ENCODE data around the gene DYNC1H1.
"Not testable (repeated sequence)": the region's sequence is repeated elsewhere in the genome, so short reads cannot be mapped to it uniquely, and the experiment has no call there.

Gene DYNC1H1

DNA sequence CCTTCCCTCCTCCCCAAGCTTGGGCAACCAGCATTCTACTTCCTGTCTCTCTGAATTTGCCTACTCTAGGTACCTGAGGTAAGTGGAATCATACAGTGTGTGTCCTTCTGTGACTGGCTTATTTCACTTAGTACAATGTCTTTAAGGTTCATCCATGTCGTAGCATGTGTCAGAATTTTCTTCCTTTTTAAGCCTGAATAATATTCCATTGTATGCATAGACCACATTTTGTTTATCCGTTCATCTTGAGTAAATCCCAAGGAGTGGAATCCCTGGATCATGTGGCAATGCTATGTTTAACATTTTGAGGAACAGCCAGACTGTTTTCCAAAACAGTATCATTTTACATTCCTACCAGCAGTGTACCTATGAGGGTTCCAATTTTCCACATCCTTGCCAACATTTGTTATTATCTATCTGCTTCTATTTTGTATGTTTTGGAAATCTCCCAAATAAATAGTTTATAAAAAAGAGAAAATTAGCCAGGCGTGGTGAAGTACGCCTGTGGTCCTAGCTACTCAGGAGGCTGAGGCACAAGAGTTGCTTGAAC, 110.1 kb downstream of the DYNC1H1 start:
- peak; percentile 40 for DNase-seq

DNA sequence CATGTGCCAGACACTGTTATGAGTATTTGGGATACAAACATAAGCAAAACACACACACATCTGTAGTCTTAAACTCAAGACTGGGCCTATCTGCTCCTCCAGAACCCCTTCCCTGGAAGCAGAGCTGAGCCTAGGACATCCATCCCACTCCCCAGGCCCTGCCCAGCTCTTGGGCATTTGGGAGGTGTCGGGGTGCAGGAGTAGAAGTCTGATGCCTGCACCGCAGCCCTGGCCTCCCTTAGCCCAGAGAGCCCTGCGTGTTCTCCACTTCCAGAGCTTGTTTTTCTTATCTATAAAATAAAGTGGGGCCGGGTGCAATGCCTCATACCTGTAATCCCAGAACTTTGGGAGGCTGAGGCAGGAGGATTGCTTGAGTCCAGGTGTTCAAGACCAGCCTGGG, 110.8 kb downstream of the DYNC1H1 start:
- DNase-seq: peak; percentile 54

DNA sequence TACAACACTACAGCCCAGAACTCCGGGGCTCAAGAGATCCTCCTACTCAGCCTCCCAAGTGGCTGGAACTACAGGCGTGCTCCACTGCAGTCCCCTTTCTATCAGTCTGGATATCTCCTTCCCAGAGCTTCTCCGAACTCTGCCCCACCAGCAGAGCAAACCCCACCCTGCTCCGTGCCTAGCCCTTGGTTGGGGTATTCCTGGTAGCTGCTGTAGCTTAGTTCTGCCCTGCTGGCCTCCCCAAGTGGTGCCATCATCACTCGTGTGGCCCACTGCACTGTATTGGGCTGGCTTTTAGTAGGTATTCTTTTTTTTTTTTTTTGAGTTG, 113.0 kb downstream of the DYNC1H1 start:
- peak; percentile 61 for DNase-seq

DNA sequence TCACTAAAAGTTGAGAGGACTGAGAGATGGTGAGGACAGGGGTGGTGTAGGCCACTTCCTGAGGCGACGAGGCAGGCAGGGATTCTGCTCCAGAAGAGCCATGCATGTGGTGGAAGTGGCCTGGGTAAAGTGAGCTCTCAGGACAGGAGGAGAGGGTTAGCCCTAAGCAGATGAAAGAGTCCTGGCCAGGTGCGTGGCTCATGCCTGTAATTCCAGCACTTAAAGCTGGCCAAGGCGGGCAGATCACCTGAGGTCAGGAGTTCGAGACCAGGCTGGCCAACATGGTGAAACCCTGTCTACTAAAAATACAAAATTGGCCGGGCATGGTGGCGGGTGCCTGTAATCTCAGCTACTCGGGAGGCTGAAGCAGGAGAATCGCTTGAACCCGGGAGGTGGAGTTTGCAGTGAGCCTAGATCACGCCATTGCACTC, 114.0 kb downstream of the DYNC1H1 start:
- peak; percentile 55 for DNase-seq

GRCh38 chr14:102078831-102079699, 114.7 kb downstream of the DYNC1H1 start:
- peak; percentile 60 for DNase-seq

DNA sequence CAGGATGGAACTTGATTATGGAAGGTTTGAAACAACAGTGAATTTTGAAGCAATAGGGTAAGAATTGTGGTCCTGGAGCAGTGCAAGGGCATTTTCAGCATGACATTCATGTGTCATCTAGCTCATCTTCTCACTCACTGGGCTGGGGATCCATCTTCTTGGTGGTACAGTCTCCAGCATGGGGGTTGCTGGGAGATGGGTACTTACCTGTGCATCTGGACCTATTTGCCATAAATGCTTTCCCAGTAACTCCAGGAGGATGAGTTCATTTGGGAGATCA, 115.3 kb downstream of the DYNC1H1 start:
- peak; percentile 54 for DNase-seq

DNA sequence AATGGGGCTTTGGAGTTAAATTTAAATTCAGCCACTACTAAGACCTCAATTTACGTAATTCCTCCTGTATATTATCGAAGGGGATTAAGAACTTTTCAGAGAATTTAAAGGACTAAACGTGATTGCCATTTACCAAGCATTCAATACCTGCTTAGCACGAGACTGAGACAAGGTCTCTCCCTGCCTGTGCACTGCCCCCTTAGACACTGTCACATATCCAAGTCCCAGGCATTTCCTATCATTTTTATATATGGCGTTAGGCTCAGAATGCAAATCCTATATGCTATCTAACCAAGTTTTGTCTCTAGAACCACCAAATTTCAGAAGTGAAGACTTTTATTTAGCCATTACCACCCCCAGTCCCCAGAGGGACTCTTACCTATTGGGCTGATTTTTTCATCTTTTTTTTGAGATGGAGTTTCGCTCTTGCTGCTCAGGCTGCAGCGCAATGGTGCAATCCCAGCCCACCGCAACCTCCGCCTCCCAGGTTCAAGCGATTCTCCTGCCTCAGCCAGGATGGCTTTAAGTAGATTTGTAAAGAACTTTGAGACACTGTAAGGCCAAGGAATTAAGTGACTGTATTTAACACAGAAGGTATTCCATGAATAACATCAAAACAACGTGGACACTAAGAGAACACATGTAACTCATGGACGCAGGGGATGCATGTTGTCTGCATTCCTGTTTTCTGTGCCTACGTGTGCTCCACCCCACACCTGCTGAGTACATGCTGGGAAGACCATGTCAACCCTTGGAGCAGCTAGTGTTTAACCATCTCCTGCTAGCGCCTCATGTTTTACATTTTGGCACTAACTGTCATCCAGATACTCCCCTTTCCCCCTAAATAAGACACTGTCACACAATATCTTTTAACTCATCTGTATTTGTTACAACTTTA, 116.1 kb downstream of the DYNC1H1 start:
- DNase-seq: peak; percentile 44

GRCh38 chr14:102081231-102082080, 117.1 kb downstream of the DYNC1H1 start:
- no peak for DNase-seq

DNA sequence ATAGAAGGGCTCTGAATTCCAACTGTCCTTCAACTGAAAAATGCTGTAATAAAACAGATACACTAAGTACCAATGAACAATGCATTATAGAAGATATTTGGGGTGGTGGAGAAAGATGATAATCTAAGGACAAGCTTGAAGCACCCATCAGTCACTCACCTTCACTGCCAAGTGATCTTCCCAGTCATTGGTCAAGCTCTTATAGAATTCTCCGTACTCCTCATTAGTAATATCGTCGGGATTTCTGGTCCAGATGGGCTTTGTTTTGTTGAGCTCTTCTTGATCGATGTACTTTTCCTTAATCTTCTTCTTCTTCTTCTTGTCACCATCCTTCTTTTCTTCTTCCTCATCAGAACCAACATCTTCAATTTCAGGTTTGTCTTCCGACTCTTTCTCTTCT, 120.1 kb downstream of the DYNC1H1 start:
- DNase-seq: not testable (repeated sequence)

DNA sequence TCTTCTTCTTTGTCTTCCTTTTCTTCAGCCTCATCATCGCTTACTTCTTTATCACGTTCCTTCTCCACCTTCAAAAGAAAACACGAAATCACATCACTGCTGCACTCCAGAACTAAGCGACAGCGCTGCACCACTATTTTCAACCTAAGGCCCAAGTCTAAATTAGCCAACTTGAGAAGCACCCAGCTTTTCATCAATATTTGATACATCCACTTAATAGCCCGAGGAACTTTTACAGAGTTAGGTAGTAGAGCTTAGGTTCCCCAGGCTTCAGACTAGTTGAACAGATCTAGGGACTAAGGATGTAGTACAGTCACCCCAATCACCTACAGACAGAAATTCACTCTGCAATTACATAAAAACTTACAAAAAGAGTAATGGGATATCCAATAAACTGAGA, 120.6 kb downstream of the DYNC1H1 start:
- no peak for DNase-seq

DNA sequence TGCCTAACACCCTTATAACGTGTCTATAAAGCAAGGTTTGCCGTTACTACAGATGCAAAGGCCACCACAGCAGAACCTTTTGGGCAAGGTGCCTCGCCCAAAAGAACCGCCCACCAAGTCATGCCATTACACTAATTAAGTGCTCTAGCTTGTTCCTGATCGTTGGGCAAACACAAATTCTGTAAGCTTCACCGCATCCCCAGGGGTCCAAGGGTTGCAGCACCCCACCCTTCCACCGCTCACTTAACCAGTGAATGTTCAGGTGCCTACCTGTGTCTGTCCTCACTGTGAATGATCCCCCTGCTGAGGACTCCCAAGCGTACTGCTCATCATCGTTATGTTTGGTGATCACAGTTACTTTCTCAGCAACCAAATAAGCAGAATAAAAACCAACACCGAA, 121.1 kb downstream of the DYNC1H1 start:
- peak; percentile 39 for DNase-seq

GRCh38 chr14:102085948-102086708, 121.8 kb downstream of the DYNC1H1 start:
- DNase-seq: peak; percentile 76

DNA sequence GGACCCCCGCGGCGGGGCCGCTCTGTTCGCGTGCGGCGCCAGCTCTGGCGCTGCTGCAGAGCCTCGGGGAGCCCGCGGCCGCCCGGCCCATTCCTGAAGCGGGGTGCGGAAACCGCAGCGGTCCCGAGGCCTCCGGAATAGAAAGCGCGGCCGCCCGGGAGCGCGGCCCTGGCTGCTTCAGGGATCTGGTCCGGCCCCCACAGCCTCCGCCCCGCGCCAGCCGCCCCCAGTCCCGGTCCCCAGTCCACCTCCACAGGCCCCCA, 122.3 kb downstream of the DYNC1H1 start:
- DNase-seq: no peak

GRCh38 chr14:102086972-102087761, 122.8 kb downstream of the DYNC1H1 start, which contains the start of gene HSP90AA1:
Gene HSP90AA1, minus strand, starts transcription at chr14:102087044. Its CDS starts 666 bp downstream, at chr14:102086378.
- DNase-seq: peak; percentile 97

GRCh38 chr14:102087762-102088011, 123.3 kb downstream of the DYNC1H1 start:
- no peak for DNase-seq

DNA sequence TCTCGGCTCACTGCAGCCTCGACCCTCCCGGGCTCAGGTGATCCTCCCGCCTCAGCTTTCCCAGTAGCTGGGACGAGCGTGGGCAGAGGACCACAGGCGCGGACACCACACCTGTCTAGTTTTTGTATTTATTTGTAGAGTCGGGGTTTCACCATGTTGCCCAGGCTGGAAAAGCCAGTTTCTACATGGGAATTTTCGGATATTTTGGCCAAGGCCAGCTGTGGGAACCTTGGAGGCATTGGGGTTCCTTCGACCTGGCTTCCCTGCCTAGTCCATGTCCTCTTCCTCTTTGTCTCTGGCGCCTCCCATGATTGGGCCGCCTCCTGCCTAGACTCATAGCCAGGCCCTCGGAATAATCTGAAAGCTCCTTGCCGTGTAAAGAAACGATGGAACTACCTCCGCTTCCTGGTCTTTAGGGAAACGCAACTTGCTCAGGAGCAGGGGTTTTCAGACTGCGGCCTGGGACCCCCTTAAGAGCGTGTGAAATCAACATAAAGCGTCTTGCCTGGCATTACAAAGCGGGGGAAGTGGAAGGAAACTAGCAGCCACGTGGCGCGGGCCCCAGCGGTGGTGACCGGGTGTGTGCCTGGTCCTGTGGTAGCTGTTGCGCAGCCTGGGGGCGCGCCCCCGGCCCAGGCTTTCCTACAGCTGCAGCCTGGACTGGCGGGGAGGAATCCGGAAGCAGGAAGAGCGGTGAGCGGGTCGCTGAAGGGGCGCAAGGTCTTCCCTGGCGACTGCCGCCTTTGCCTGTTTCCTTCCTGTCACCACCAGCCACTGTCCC, 123.8 kb downstream of the DYNC1H1 start:
- DNase-seq: peak; percentile 63

- no peak for DNase-seq
Observed at GRCh38 chr14:102089621-102090343, 125.4 kb downstream of the DYNC1H1 start.

GRCh38 chr14:102090713-102091112, 126.3 kb downstream of the DYNC1H1 start:
- DNase-seq: no peak

DNA sequence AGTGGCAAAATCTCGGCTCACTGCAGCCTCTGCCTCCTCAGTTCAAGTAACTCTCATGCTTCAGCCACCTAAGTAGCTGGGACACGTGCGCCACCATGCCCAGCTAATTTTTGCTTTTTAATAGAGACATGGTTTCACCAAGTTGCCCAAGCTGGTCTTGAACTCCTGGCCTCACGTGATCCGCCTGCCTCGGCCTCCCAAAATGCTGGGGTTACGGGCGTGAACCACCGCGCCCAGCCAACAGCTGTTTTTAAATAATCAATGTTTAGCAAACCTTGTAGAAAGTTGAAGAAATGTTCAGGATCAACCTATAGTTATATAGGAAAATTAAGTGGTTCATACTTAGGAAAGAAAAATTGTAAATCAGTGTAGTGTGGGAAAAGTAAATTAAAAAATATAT, 128.4 kb downstream of the DYNC1H1 start:
- no peak for DNase-seq

GRCh38 chr14:102094101-102094500, 129.7 kb downstream of the DYNC1H1 start:
- DNase-seq: no peak

All from CD4-positive, alpha-beta T cell treated with Interleukin-10 for 1 hour (primary cell).